Measurements from ENCODE around the gene PATJ.

- TF ChIP-seq CTCF (IDR thresholded peaks at IDR 0.05): no peak
- no peak for TF ChIP-seq POLR2A (IDR thresholded peaks at IDR 0.05; ENCODE audit: low read depth)
These were observed 442.1 kb downstream of the PATJ start for GRCh38 chr1:62184336-62184735.

All from esophagus muscularis mucosa (tissue), 3 donors.